Anterior cingulate cortex (tissue), 58 donors: Measurements from ENCODE around the gene AVEN.

Source experiments
- DNase-seq, 58 donors: peaks; one replicate each; lab custom pipeline; 2025; lab: John Stamatoyannopoulos, UW

The AVEN gene

GRCh38 chr15:33994005-33994615 lies 44.9 kb downstream of the AVEN start:
- peak in 6 of 58 donors; percentile 3 to 25 (median 12) for DNase-seq

- no peak for DNase-seq
Measured at GRCh38 chr15:33988384-33988783, 50.6 kb downstream of the AVEN start.

- peak in 1 of 58 donors; percentile 23 for DNase-seq
Measured at GRCh38 chr15:33987444-33987843, 51.6 kb downstream of the AVEN start.

DNA sequence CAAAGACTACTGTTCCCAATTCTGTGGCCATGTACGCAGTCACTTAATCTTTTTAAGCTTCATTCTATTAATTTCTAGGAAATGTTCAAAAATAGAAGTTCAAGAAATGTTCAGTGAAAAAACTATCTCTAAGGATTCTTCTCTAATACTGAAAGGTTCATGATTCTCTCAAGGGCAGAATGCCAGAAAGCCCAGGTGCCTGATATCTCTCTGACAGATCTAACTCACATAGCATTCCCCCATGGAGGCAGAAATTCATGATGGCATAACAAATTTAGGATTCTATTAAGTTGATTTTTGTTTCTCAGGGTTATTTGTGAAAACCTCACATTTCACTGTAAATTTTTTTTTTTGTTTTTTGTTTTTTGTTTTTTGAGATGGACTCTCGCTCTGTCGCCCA lies 53.3 kb downstream of the AVEN start:
- DNase-seq: no peak

- DNase-seq: peak in 6 of 58 donors; percentile 9 to 56 (median 17)
Measured at GRCh38 chr15:33985287-33985686, 53.7 kb downstream of the AVEN start.

GRCh38 chr15:33982516-33982915 lies 56.5 kb downstream of the AVEN start:
- no peak for DNase-seq

GRCh38 chr15:33980159-33980558 lies 58.8 kb downstream of the AVEN start:
- DNase-seq: no peak

DNA sequence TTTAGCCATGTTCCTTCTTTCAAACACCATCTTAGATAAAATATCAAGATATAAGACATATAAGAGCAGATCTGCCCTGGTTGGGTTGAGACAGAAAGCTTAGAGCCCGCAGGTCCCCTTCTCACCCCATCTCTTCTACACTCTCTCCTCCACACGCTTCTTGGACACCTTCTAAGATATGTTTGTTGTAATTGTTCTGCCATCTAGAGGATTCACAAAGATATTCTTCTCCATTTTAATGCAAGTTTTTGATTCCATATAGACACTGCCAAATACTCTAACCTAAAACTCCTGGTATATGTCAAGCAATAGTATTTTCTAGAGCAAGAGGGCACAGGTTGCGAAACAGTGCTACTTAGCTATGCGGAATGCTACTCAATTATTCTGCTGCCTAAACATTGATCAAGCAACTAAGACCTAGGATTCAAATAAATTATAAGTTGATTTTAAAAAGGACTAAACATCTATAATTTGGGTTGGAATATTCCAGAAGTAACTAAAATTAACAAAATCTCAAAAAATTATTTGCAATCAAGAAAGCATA lies 63.9 kb downstream of the AVEN start:
- no peak for DNase-seq

DNA sequence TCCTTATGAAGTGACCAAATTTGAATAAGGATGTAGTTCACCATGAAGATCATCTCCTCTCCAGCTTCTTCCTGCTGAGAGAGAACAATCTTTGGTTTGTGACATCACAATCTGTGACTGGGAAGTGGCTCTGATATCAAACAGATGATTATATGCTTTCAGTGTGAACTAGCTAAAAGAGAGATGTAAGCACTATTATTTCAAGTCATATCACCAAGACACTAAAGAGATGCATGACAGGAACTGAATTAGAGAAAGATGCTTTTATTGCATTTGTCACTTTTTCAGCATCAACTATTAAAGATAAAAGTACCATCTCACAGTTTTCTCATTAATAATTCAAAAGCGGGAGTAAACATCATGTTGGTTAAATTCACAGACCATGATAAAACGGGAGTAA lies 67.2 kb downstream of the AVEN start:
- no peak for DNase-seq

GRCh38 chr15:33968821-33969220 lies 70.2 kb downstream of the AVEN start:
- no peak for DNase-seq

GRCh38 chr15:33968224-33968623 lies 70.8 kb downstream of the AVEN start, which contains the start of gene CHRM5:
Gene CHRM5 (plus strand): TSS chr15:33968497. CDS start chr15:34062718, 94,221 bp downstream.
- no peak for DNase-seq

GRCh38 chr15:33964665-33965040 lies 74.4 kb downstream of the AVEN start:
- no peak for DNase-seq

DNA sequence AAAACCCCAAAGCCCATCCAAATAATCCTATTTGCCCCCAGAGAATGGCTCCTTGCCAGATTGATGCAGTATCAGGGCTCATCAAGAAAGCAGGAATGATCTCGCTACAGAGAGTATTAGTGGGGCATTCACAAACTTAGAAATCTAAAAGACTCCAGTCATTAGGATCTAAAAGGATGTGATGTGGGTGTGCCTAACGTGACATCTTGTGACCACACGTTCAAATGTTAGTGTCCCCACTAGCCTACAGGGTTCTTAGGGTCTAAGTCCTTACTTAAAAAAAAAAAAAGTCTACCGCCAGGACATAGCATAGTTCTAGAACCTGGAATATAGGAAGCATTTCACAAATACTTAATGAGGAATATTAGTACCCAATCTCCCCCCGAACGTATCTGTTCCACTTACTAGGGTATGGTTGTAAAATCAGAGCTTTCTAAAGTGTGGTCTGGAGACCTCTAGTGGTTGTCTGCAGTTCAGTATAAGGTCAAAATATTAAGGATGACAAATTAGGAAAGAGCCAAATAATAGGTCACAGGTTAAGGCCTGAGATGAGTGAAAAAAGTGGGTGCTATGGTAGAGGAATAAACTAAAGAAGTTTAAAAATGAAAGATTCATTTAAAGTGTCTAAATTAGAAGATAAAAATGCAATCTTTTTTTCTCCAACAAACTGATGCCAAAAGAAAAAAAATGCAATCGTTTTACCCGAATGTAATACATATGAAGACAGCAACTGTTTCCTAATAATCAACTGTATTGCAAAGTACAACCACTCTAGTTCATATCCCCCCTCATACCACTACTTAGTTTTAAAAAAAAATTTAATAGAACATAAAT lies 75.0 kb downstream of the AVEN start:
- DNase-seq: no peak

GRCh38 chr15:33960549-33960935 lies 78.5 kb downstream of the AVEN start:
- no peak for DNase-seq

DNA sequence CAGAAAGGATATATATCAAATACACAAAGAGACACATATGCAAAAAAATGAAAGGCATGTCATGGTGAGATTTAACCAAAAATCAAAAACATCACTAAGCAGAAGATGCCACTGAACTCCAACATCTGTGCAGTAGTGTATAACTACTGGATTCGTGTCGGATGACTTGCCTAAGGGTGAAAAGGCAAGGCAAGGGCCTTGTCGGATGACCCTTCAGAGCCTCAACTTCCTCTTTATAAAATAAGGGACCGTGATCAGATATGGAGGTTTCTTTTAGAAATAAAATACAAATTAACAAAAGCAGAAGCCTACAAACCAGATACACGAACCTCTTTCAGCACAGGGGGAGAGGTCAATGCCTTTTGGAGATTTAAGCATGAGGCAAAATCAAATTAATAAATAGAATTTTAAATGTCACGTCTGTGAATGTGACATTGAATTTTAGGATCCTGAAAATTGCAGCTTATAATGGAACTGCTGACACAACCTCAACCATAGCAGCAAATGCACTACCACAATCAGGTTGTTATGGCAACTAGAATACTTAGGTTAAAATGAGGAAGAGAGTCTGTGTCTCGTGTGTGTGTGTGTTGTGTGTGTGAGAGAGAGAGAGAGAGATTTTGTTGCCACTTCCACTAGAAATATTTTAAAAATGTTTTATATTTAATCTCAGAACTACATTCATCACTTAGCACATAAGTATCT lies 79.0 kb downstream of the AVEN start:
- DNase-seq: no peak

GRCh38 chr15:33956397-33956796 lies 82.6 kb downstream of the AVEN start:
- no peak for DNase-seq

GRCh38 chr15:33955945-33956344 lies 83.1 kb downstream of the AVEN start:
- DNase-seq: no peak

DNA sequence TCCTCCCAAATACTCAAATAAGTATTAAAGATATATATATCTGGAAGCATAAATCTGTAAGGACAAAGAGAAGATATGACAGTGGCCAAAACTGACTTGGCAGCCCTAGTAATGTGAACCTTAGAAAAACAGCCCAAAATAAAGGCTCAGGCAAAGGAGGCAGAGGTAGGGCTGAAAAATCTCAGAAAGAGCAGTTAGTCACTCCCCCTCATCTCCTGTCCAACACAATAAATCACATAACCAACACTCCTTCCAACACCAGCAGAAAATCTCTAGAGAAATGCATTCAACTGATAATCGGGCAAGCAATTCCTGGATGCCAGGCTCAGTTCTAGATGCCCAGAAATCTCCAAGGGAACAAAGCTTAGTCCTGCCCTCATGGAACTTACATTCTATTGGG lies 92.9 kb downstream of the AVEN start:
- DNase-seq: no peak

GRCh38 chr15:33941279-33942063 lies 97.5 kb downstream of the AVEN start:
- no peak for DNase-seq

DNA sequence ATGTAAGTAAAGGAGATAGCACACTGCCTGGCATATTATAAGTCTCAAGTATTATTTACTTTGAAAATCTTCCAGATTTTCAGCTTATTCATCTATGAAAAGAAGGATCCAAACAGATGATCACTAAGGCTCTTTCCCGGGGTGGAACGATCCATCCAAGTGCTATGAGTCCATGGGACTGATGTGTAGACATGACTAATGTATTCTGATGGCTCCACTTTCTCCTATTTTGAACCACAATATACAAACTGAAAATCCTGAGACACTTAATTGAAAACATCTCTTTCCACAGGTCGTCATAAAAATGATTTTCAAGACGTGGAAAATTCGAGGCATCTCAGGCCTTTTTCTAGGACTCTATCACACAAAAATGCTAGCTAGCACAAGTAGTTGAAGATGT lies 104.1 kb downstream of the AVEN start:
- DNase-seq: no peak
